Measurements from ENCODE around the gene TLK1. TPM values are rescaled to one million over a fixed set of nuclear protein-coding genes. Genes with fewer than 3 reads are reported as not detected.

Gene TLK1
- total and polyA plus RNA-seq, 9 of the 15 experiments (the other 6 are each of a cell fraction or from before 2014, with no cell fraction given), result 20.2 to 101 (median 40.5) TPM

GRCh38 chr2:171176516-171176915, 15.8 kb upstream of the TLK1 start:
- Histone ChIP-seq H4K20me1 (replicated peaks; ENCODE audit: control insufficient read depth, insufficient read depth, low read length) (no peaks in the 10 kb centered on the region), H3K79me2 (ENCODE audit: control insufficient read depth, insufficient read depth, low read length) (no peaks in the 10 kb centered on the region), H3K36me3 (ENCODE audit: control insufficient read depth, insufficient read depth, low read length) (no peaks in the 10 kb centered on the region), H3K4me3 (no peak overlapping the region), H3K9ac (ENCODE audit: insufficient read depth in 1 of 2, low read depth in 2 of 2, low read length in 2 of 2) (no peak overlapping the region), H3K27me3 (ENCODE audit: control insufficient read depth in 2 of 2, insufficient read depth in 2 of 2, low read length in 2 of 2) (no peaks in the 10 kb centered on the region), H3K9me1 (ENCODE audit: control insufficient read depth, insufficient read depth, low read length) (no peaks in the 10 kb centered on the region), H2AFZ (ENCODE audit: low read depth, low read length) (peak overlapping the region; percentile 17; the same call in 1 of the 2 replicates), H3K4me1 (replicated peaks in 1 of 2; ENCODE audit: control insufficient read depth in 2 of 2, insufficient read depth in 2 of 2, low read length in 2 of 2) (peaks cover 6% of the 10 kb centered on the region in 2 experiments; a peak in 3 of 5 replicates), H3K27ac (ENCODE audit: extremely low read depth, low read depth, low read length) (no peak overlapping the region), H3K9me3 (replicated peaks; ENCODE audit: control insufficient read depth, insufficient read depth, low read depth, low read length) (no peaks in the 10 kb centered on the region), H3K4me2 (ENCODE audit: insufficient read depth, low read length) (no peak overlapping the region)
- no TSS peak for BruUV-seq (replicated peaks)
- intact Hi-C loops (cut with micrococcal nuclease) (no loop called here), in situ Hi-C loops (cut with MboI) (no loop called here)
- no peak for ATAC-seq
- no peak for DNase-seq (ENCODE audit: extremely low read depth in 1 of 4, low spot score in 3 of 4)
- FAIRE-seq, result no peak
- WGBS (ENCODE audit: insufficient coverage, low coverage, missing lambda C conversion rate), result 50% methylated on average over 5 of the region's 5 CpGs
- ChIA-PET CTCF (ENCODE audit: low intra/inter-chr PET ratio) (no interaction called here), POLR2A (interaction anchor here (0.9 to 15.2 kb wide), 3 partner anchors 9 to 16 kb away, joined by 3 to 118 read pairs (median 6); partner anchors contain the start of gene TLK1)
- TF ChIP-seq ZC3H4 (CRISPR knock-in tag; IDR thresholded peaks at IDR 0.05; ENCODE audit: borderline replicate concordance) (no peak), SP1 (CRISPR knock-in tag; IDR thresholded peaks at IDR 0.05) (no peak), PRMT5 (CRISPR knock-in tag; IDR thresholded peaks at IDR 0.05) (no peak), CREB3 (tag; conservative IDR thresholded peaks at IDR 0.05; ENCODE audit: low read depth) (no peak)

- intact Hi-C loops (cut with micrococcal nuclease), result no loop called here
- ATAC-seq, result no peak
- H3K79me2 ChIP-seq (ENCODE audit: control insufficient read depth, insufficient read depth, low read length), result no peaks in the 10 kb centered on the region
- no peaks in the 10 kb centered on the region for H3K27me3 ChIP-seq (ENCODE audit: control insufficient read depth in 2 of 2, insufficient read depth in 2 of 2, low read length in 2 of 2)
- no peak overlapping the region for H3K27ac ChIP-seq (ENCODE audit: extremely low read depth, low read depth, low read length)
- no peak for DNase-seq (ENCODE audit: extremely low read depth in 1 of 4, low spot score in 3 of 4)
- in situ Hi-C loops (cut with MboI), result no loop called here
- WGBS (ENCODE audit: insufficient coverage, low coverage, missing lambda C conversion rate), result 4% methylated on average over 2 of the region's 2 CpGs
- no peak overlapping the region for H2AFZ ChIP-seq (ENCODE audit: low read depth, low read length)
- no peak for FAIRE-seq
- BruUV-seq (replicated peaks), result no TSS peak
- H3K9ac ChIP-seq (ENCODE audit: insufficient read depth in 1 of 2, low read depth in 2 of 2, low read length in 2 of 2), result no peak overlapping the region
- no peak overlapping the region for H3K4me3 ChIP-seq
- no peaks in the 10 kb centered on the region for H3K9me3 ChIP-seq (replicated peaks; ENCODE audit: control insufficient read depth, insufficient read depth, low read depth, low read length)
- no peaks in the 10 kb centered on the region for H3K9me1 ChIP-seq (ENCODE audit: control insufficient read depth, insufficient read depth, low read length)
- ChIA-PET CTCF (ENCODE audit: low intra/inter-chr PET ratio) (no interaction called here), POLR2A (interaction anchor here (0.5 to 15.2 kb wide), 5 partner anchors 9 to 1622 kb away, joined by 3 to 118 read pairs (median 4); partner anchors contain the start of gene TLK1)
- H4K20me1 ChIP-seq (replicated peaks; ENCODE audit: control insufficient read depth, insufficient read depth, low read length), result no peaks in the 10 kb centered on the region
- H3K4me1 ChIP-seq (replicated peaks in 1 of 2; ENCODE audit: control insufficient read depth in 2 of 2, insufficient read depth in 2 of 2, low read length in 2 of 2), result no peaks in the 10 kb centered on the region
- H3K36me3 ChIP-seq (ENCODE audit: control insufficient read depth, insufficient read depth, low read length), result no peaks in the 10 kb centered on the region
- H3K4me2 ChIP-seq (ENCODE audit: insufficient read depth, low read length), result no peak overlapping the region
- TF ChIP-seq TRIM24 (IDR thresholded peaks at IDR 0.05) (no peak), CCAR2 (IDR thresholded peaks at IDR 0.05; ENCODE audit: low read depth, low read length) (no peak), TEAD1 (CRISPR knock-in tag; IDR thresholded peaks at IDR 0.05) (no peak), RFX5 (IDR thresholded peaks at IDR 0.05; ENCODE audit: low read depth, low read length) (no peak), ZNF395 (CRISPR knock-in tag; IDR thresholded peaks at IDR 0.05) (no peak), BHLHE40 (IDR thresholded peaks at IDR 0.05; ENCODE audit: low read length) (no peak), ETS1 (conservative IDR thresholded peaks at IDR 0.05; ENCODE audit: control insufficient read depth, low read depth, low read length) (no peak)
These were observed 13.4 kb upstream of the TLK1 start for GRCh38 chr2:171174075-171174474.

All from K562 (cell line).